D721Med (cell line): ENCODE measurements around the gene CREB3L4.

Experiments used
- DNase-seq: peaks from one replicate; pipeline ENCODE4 v3.0.0; 2011; ENCODE audit warnings: low spot score; ENCODE audit not compliant: insufficient read length
- FAIRE-seq: peaks from 2 replicates; lab custom pipeline; 2011; peaks lifted over from hg19 to GRCh38; lab: Jason Lieb, UNC
- TF ChIP-seq, protein P1 (sequence below): IDR thresholded peaks from 2 replicates; pipeline ENCODE4 v1.5.1; 2012; ENCODE audit warnings: mild to moderate bottlenecking, control low read depth; ENCODE audit not compliant: insufficient read depth; ENCODE audit errors: missing control alignments

CREB3L4 gene

DNA sequence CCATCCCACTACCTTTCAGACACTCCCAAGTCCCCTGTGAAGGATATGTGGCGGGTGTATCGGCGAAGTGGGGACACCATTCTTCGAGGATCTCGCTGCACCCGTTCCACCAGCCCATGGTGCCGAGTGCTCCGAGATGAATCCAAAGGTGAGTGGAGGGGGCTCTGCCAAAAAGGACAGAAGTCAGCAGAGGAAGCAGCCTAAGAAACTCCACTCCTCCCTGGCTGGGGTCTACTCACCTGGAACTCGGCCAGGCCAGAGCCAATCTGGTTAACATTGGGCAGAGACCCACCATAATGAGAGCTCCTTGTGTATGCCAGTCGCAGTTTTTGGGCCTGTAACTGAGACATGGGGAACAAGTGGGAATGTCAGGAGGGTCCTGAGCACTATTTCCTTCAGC is 12.9 kb upstream of the CREB3L4 start:
- TF ChIP-seq, protein P1, sequence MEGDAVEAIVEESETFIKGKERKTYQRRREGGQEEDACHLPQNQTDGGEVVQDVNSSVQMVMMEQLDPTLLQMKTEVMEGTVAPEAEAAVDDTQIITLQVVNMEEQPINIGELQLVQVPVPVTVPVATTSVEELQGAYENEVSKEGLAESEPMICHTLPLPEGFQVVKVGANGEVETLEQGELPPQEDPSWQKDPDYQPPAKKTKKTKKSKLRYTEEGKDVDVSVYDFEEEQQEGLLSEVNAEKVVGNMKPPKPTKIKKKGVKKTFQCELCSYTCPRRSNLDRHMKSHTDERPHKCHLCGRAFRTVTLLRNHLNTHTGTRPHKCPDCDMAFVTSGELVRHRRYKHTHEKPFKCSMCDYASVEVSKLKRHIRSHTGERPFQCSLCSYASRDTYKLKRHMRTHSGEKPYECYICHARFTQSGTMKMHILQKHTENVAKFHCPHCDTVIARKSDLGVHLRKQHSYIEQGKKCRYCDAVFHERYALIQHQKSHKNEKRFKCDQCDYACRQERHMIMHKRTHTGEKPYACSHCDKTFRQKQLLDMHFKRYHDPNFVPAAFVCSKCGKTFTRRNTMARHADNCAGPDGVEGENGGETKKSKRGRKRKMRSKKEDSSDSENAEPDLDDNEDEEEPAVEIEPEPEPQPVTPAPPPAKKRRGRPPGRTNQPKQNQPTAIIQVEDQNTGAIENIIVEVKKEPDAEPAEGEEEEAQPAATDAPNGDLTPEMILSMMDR: no peak
- no peak for FAIRE-seq
- no peak for DNase-seq

DNA sequence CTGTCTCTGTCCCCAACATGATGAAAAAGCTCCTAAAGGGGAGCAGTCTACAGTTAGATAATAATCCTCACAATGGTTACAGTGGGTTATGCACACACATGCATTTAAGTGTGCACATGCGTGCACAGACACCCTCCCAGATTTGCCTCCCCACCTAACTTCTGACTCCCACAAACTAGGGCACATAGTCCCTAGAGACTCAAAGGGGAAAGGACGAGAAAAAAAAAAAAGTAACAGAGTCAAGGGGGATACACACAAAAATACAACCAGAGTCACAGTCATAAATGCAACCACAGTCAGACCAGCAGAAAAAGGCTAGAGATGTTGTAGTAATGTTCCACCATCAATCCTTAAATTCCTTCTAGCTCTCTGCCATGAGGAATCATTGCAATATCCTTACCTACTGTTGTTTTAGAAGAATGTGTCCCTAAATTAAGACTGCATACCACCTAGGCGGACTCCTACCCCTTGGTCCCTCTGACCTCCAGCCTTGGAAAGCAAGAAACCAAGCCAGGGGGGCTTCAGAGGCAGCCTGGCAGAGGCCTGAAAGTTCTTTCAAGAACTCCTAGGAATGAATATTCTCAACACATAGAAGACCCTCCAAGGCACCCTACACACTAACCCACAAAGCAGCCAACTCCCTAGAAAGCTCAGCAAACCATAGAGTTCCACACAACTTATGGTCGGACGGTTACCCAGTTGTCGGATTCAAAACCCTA is 10.5 kb upstream of the CREB3L4 start:
- DNase-seq (no peak), FAIRE-seq (no peak)
- TF ChIP-seq, protein P1: no peak

DNA sequence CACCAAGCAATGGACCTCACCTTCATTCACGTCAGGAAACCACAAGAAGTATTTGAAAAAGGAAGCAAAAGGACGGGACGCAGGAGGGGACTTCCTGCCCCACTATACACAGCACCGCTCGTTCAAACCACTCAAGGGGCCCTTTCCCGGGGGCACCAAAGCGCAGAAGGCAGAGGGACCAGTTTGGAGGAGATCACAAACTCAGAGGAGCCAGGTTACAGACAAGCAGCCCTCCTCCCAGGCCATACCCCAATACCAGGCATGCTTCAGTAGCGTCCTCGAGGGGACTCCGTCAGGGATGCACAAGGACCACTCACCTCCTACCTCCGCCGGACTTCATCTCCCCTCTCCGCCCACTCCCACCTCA is 10.0 kb upstream of the CREB3L4 start:
- DNase-seq (no peak), FAIRE-seq (no peak)
- TF ChIP-seq, protein P1: no peak

DNA sequence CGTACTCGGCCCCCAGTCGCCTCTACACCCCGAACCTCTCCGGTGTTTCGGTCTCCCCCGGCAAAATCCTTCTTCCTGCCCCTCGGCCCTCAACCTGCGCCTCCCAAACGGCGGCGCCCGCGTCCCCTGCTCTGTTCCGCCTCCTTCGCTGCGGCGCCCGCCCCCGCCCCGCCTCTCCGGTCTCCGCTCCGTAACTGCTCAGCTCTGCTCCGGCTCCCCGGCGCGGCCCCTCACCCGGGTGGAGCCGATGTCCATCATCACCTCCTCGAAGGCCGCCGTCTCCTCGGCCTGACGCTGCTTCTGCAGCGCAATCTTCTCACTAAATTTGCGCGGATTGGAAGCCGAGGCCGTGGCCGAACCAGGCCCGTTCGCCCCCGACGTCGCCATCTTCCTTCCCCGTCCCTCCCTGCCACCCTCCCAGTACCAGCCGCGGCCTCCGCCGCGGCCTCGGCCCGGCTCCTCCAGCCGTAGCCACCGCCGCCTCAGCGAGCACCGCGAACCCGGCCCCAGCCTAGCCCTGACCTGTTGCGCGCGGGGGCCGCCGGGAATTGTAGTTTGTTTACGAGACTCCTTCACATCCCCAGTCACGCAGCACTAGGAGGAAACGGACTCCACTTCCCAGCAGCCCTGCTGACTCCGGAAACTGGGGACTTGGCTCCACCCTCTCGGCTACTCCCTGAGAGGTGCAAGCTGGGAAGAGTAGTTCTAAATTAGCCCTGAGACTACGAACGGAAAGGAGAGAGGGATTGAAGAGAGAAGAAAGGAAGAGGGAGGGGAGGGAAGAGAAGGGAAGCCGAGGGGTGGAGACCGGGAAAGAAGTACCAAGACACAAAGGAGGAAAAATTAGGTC is 9.4 kb upstream of the CREB3L4 start, which contains the start of gene CRTC2:
TSS of gene CRTC2 (minus strand) at position 502 of the 850 bp plus-strand sequence. CDS start at position 387, 115 bp downstream.
- FAIRE-seq (peak; percentile 89), DNase-seq (peak; percentile 100)
- TF ChIP-seq, protein P1: peak; percentile 14

DNA sequence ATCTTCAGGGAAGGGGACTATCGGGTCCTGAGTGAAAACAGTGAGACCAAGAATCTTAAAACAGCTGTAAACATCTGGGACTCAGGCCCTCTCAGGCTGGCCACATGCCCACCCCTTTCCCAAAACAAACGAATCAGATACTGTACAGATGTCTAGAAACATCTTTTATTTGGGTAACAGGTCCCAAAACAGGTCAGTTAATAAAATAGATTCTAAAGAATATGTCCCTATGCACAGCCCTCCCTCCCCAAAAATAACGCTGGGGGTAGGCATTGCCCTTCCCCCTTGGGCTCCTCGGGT is 8.8 kb upstream of the CREB3L4 start:
- FAIRE-seq (no peak), DNase-seq (no peak)
- TF ChIP-seq, protein P1: no peak

DNA sequence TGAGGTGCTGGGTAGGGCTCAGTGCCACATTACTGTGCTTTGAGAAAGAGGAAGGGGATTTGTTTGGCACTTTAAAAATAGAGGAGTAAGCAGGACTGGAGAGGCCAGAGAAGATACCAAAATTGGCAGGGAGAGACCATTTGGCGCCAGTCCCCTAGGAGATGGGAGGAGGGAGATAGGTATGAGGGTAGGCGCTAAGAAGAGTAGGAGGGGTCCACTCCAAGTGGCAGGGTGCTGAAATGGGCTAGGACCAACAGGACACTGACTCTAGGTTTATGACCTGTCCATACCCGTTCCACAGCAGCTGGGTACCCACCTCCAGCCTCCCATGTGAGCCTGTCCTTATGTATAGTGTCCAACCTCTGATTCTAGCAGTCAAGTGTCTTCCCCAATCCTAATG is 8.2 kb upstream of the CREB3L4 start:
- FAIRE-seq (no peak), DNase-seq (no peak)
- TF ChIP-seq, protein P1: no peak

DNA sequence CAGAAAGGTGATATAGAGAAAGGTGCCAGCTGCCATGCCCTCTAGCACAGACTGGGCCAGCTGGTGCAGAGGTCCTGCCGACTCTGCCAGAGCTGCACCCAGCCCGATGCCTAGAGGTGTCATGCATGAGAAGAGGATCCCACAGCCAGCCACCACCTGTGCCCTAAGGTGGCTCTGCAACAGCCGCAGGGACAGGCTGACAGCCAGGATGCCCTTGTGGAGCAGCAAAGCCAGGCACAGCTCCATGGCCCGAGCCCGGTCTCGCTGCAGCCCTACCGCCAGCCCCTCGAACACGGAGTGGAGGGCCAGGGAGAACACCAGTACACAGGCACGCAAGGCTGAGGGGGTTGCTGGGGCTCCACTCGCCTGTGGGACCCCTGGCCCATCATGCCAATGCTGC is 7.5 kb upstream of the CREB3L4 start:
- no peak for DNase-seq
- TF ChIP-seq, protein P1: no peak
- FAIRE-seq: no peak
